ENCODE results near the gene PSMD12.

Gene PSMD12

GRCh38 chr17:67376737-67377487 lies 10.5 kb upstream of the PSMD12 start, which contains the start of gene PITPNC1:
PITPNC1 (plus strand) TSS chr17:67377281.
- peak within 1 kb of the TSS; percentile 47 for H3K27ac ChIP-seq
- TF ChIP-seq, protein P1, sequence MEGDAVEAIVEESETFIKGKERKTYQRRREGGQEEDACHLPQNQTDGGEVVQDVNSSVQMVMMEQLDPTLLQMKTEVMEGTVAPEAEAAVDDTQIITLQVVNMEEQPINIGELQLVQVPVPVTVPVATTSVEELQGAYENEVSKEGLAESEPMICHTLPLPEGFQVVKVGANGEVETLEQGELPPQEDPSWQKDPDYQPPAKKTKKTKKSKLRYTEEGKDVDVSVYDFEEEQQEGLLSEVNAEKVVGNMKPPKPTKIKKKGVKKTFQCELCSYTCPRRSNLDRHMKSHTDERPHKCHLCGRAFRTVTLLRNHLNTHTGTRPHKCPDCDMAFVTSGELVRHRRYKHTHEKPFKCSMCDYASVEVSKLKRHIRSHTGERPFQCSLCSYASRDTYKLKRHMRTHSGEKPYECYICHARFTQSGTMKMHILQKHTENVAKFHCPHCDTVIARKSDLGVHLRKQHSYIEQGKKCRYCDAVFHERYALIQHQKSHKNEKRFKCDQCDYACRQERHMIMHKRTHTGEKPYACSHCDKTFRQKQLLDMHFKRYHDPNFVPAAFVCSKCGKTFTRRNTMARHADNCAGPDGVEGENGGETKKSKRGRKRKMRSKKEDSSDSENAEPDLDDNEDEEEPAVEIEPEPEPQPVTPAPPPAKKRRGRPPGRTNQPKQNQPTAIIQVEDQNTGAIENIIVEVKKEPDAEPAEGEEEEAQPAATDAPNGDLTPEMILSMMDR (IDR thresholded peaks at IDR 0.05) = 0 out of 2 replicates have a peak, but pooled peaks have one; percentile 2
- no peak for TF ChIP-seq ZFX (IDR thresholded peaks at IDR 0.05; ENCODE audit: borderline replicate concordance)

- TF ChIP-seq ZFX (IDR thresholded peaks at IDR 0.05; ENCODE audit: borderline replicate concordance) = no peak
- TF ChIP-seq, protein P1 (IDR thresholded peaks at IDR 0.05) = no peak
- H3K27ac ChIP-seq = no peak overlapping the region; the same call in 1 of the 2 replicates
Observed at GRCh38 chr17:67376415-67376736, 10.0 kb upstream of the PSMD12 start.

DNA sequence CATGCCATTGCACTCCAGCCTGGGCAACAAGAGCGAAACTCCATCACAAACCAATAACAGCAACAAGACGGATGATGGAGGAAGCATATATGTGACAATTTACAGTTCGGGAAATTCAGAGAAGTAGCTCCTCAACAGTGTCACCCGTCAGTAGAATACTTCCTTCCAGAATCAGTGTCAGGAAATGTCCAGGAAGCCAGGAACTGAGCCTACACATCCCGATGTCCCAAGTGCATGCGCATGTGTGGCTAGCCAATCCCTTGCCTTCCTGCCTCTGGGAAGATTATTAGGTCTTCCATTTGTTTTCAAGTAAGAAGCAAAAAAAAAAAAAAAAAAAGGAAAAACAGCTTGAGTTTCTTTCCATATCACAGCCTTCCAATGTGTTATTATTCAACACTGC lies 9.3 kb upstream of the PSMD12 start:
- TF ChIP-seq, protein P1 (IDR thresholded peaks at IDR 0.05) = no peak
- no peak for TF ChIP-seq ZFX (IDR thresholded peaks at IDR 0.05; ENCODE audit: borderline replicate concordance)
- H3K27ac ChIP-seq = no peak overlapping the region

DNA sequence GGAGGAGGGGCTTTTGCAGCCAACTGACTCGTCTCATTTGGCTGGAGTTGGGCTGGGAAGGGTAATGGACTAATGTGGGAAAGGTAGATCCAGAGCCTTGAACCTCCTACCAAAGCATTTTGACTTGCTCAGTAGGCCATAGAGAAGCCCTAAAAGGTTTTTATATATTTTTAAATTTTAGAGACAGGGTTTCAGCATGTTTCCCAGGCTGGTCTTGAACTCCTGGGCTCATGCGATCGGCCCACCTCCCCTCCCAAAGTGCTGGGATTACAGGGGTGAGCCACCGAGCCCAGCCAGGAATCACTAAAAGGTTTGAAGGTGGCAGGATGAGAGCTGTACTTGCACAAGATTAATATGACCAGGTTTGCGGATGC lies 8.7 kb upstream of the PSMD12 start:
- no peak overlapping the region for H3K27ac ChIP-seq
- TF ChIP-seq ZFX (IDR thresholded peaks at IDR 0.05; ENCODE audit: borderline replicate concordance) = no peak
- TF ChIP-seq, protein P1 (IDR thresholded peaks at IDR 0.05) = no peak

GRCh38 chr17:67374329-67375053 lies 8.1 kb upstream of the PSMD12 start:
- TF ChIP-seq ZFX (IDR thresholded peaks at IDR 0.05; ENCODE audit: borderline replicate concordance) = no peak
- TF ChIP-seq, protein P1 (IDR thresholded peaks at IDR 0.05) = peak; percentile 96
- no peak overlapping the region for H3K27ac ChIP-seq

DNA sequence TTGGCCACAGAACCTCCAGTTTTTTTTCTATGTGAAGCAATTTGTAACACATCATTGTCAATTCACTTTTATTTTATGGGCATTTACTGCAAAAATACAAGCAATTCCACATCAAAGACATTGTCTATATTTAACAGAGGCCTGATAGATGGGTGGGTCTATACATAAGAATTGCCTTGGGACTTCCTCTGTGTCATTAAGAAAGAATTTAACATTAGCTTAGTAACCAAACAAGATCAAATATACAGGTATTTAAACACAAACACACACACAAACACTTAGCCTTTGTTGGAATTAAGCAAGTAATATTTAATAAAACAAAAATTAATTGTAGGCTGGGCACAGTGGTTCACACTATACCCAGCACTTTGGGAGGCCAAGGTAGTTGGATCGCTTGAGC lies 6.4 kb upstream of the PSMD12 start:
- TF ChIP-seq ZFX (IDR thresholded peaks at IDR 0.05; ENCODE audit: borderline replicate concordance) = no peak
- TF ChIP-seq, protein P1 (IDR thresholded peaks at IDR 0.05) = no peak
- H3K27ac ChIP-seq = no peak overlapping the region

GRCh38 chr17:67369676-67370075 lies 3.3 kb upstream of the PSMD12 start:
- no peak for TF ChIP-seq ZFX (IDR thresholded peaks at IDR 0.05; ENCODE audit: borderline replicate concordance)
- TF ChIP-seq, protein P1 (IDR thresholded peaks at IDR 0.05) = no peak
- no peak overlapping the region for H3K27ac ChIP-seq

All from 22Rv1 (cell line).